Kidney epithelial cell (primary cell): ENCODE data around the gene GLB1L. TPM values are rescaled to one million over a fixed set of nuclear protein-coding genes. Genes with fewer than 3 reads are reported as not detected.
"Not testable (repeated sequence)": the region's sequence is repeated elsewhere in the genome, so short reads cannot be mapped to it uniquely, and the experiment has no call there.

Experiments
- DNase-seq: peaks from one replicate; pipeline ENCODE4 v3.0.0-alpha.2; 2010; ENCODE audit warnings: low read depth
- H3K27me3 ChIP-seq: 2 replicates; pipeline ENCODE4 v1.6.0; 2011; ENCODE audit warnings: low read length; ENCODE audit not compliant: control insufficient read depth, insufficient read depth
- H3K36me3 ChIP-seq: 2 replicates; pipeline ENCODE4 v1.5.1; 2011; ENCODE audit warnings: low read length; ENCODE audit not compliant: control insufficient read depth, insufficient read depth
- H3K4me3 ChIP-seq: 2 replicates; pipeline ENCODE4 v1.5.1; 2011; ENCODE audit warnings: low read depth, mild to moderate bottlenecking, control low read depth, low read length
- total RNA-seq: library from RNA; depleted of rRNA; stranded (reverse); fragments of >200 nt; gene quantifications from 2 replicates; pipeline ENCODE4 v1.2.3, GENCODE V29; 2015
- TF ChIP-seq, protein P1 (sequence below): IDR thresholded peaks from 2 replicates; pipeline ENCODE4 v1.5.1; 2011; ENCODE audit warnings: mild to moderate bottlenecking, moderate library complexity, low read length, control low read depth, inconsistent platforms; ENCODE audit not compliant: insufficient read depth, poor library complexity, severe bottlenecking

Gene GLB1L
- total RNA-seq, 1 donor from 2014 or later: 19.8 TPM

DNA sequence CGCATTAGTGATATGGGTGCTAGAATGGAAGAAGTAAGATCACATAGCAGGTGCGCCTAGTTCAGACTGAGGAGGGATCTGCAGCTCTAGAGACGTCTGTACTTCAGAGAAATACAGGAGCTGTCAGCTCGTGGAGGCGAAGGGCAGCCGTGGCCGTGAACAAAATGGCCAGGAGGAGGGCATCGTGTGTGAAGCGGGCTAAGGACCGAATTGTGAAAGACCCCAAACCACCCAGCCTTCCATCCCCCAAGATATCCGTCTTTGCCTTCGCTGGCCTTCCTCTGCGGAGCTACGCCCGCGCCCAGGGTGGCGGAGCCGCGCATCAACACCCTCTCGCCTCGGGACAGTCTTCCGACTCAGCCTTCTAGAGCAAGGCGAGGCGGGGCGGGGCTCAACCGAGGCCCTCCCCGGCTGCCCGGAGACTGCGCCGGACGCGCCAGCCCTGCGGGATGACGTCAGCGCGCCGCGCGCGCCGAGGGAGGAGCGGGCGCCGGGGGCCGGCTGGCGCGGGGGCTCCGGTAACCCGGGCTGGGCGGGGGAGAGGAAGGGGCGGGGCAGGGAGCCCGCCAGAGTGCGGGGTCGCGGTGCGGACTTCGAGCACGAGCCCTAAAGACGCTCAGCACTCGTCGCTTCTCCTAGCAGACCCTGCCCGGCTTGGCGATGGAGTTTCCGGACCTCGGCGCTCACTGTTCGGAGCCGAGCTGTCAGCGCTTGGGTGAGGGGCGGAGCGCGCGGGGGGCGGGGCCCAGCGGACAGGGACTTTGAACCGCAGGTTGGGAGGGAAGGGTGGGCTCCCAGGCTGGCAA lies 38.7 kb downstream of the GLB1L start, which contains the start of gene ZFAND2B:
Gene ZFAND2B (plus strand): TSS at position 455 of the 806 bp plus-strand sequence. CDS start 206 bp downstream, at position 661.
- peaks cover 3% of the 10 kb centered on the region for H3K36me3 ChIP-seq
- TF ChIP-seq, protein P1, sequence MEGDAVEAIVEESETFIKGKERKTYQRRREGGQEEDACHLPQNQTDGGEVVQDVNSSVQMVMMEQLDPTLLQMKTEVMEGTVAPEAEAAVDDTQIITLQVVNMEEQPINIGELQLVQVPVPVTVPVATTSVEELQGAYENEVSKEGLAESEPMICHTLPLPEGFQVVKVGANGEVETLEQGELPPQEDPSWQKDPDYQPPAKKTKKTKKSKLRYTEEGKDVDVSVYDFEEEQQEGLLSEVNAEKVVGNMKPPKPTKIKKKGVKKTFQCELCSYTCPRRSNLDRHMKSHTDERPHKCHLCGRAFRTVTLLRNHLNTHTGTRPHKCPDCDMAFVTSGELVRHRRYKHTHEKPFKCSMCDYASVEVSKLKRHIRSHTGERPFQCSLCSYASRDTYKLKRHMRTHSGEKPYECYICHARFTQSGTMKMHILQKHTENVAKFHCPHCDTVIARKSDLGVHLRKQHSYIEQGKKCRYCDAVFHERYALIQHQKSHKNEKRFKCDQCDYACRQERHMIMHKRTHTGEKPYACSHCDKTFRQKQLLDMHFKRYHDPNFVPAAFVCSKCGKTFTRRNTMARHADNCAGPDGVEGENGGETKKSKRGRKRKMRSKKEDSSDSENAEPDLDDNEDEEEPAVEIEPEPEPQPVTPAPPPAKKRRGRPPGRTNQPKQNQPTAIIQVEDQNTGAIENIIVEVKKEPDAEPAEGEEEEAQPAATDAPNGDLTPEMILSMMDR: no peak
- H3K4me3 ChIP-seq: peak within 1 kb of the TSS; percentile 81
- H3K27me3 ChIP-seq: no peaks in the 10 kb centered on the region
- DNase-seq: no peak

- TF ChIP-seq, protein P1: no peak
- DNase-seq: no peak
- peak overlapping the region; percentile 81 for H3K4me3 ChIP-seq
Observed at GRCh38 chr2:219205981-219206327, 39.3 kb downstream of the GLB1L start.

GRCh38 chr2:219205165-219205538 lies 40.1 kb downstream of the GLB1L start:
- peaks cover 1% of the 10 kb centered on the region for H3K36me3 ChIP-seq
- DNase-seq: no peak
- TF ChIP-seq, protein P1: no peak
- H3K27me3 ChIP-seq: no peaks in the 10 kb centered on the region
- no peak overlapping the region for H3K4me3 ChIP-seq

More at GRCh38 chr2:219205981-219206327, 39.3 kb downstream of the GLB1L start:
- Histone ChIP-seq H3K36me3 (peaks cover 3% of the 10 kb centered on the region), H3K27me3 (no peaks in the 10 kb centered on the region)

- Histone ChIP-seq H3K36me3 (peaks cover 1% of the 10 kb centered on the region), H3K27me3 (no peaks in the 10 kb centered on the region), H3K4me3 (no peak overlapping the region)
- DNase-seq: no peak
- TF ChIP-seq, protein P1: no peak
Observed at GRCh38 chr2:219204425-219205164, 40.6 kb downstream of the GLB1L start.

DNA sequence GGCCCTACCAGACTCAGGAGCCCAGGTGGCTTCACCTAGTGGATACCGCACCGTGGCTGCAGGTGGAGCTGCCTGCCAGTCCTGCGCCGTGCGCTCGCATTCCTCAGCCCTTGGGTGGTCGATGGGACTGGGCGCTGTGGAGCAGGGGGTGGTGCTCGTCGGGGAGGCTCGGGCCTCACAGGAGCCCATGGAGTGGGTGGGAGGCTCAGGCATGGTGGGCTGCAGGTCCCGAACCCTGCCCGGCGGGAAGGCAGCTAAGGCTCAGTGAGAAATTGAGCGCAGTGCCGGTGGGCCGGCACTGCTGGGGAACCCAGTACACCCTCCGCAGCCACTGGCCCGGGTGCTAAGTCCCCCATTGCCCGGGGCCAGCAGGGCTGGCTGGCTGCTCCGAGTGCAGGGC lies 43.9 kb downstream of the GLB1L start:
- H3K36me3 ChIP-seq, H3K4me3 ChIP-seq, DNase-seq, H3K27me3 ChIP-seq: not testable (repeated sequence)

GRCh38 chr2:219200502-219201326 lies 44.5 kb downstream of the GLB1L start:
- not testable (repeated sequence) for H3K4me3 ChIP-seq, DNase-seq, H3K36me3 ChIP-seq, H3K27me3 ChIP-seq
